PC-3 (cell line): ENCODE measurements around the gene NECAB2. TPM values are rescaled to one million over a fixed set of nuclear protein-coding genes. Genes with fewer than 3 reads are reported as not detected.

ENCODE experiments used
- ATAC-seq: fragments of 200-7000 bp; cut with Tn5 transposase; 2 replicates; pipeline ENCODE4 v1.9.1; 2020; ENCODE audit warnings: mild to moderate bottlenecking, moderate library complexity
- BruUV-seq: library from RNA; stranded (reverse); fragments of 400-500 nt; replicated peaks from 2 replicates; lab custom pipeline; 2021; lab: Mats Ljungman, UMichigan
- CTCF ChIA-PET: fragments of 300-600 bp; sonication (Branson Sonifier 250); formaldehyde crosslinking; loops from one replicate; lab custom pipeline; 2022; ENCODE audit warnings: antibody characterized with exemption; lab: Charles Lee
- POLR2A ChIA-PET: fragments of 300-600 bp; sonication (Branson Sonifier 250); formaldehyde crosslinking; loops from one replicate; lab custom pipeline; 2022; ENCODE audit warnings: antibody characterized with exemption; ENCODE audit not compliant: unreplicated experiment; lab: Charles Lee
- DNase-seq: peaks from one replicate; pipeline ENCODE4 v3.0.0-alpha.2; 2015
- H2AFZ ChIP-seq: fragments of 300-600 bp; sonication (generic); 2 replicates; pipeline ENCODE4 v1.6.0; 2016; ENCODE audit warnings: antibody characterized with exemption, low read length
- H3F3A ChIP-seq: fragments of 300-600 bp; sonication (generic); one replicate; pipeline ENCODE4 v1.6.0; 2017; ENCODE audit warnings: antibody characterized with exemption, low read length, control low read depth, mild to moderate bottlenecking; ENCODE audit not compliant: unreplicated experiment
- H3K27ac ChIP-seq: fragments of 300-600 bp; sonication (generic); 2 replicates; pipeline ENCODE4 v1.5.1; 2016; ENCODE audit warnings: mild to moderate bottlenecking, low read length
- H3K27me3 ChIP-seq: fragments of 300-600 bp; sonication (generic); 2 replicates; pipeline ENCODE4 v1.6.1; 2016; ENCODE audit warnings: low read length, mixed read lengths
- H3K36me3 ChIP-seq: fragments of 300-600 bp; sonication (generic); 2 replicates; pipeline ENCODE4 v1.6.1; 2016; ENCODE audit warnings: low read depth, mixed run types, low read length, mixed read lengths
- H3K4me1 ChIP-seq: fragments of 300-600 bp; sonication (generic); 2 replicates; pipeline ENCODE4 v1.5.1; 2016; ENCODE audit warnings: low read length; ENCODE audit not compliant: insufficient read depth
- H3K4me2 ChIP-seq: fragments of 300-600 bp; sonication (generic); 2 replicates; pipeline ENCODE4 v1.6.0; 2016; ENCODE audit warnings: low read length
- H3K4me3 ChIP-seq: fragments of 300-600 bp; sonication (generic); 2 replicates; pipeline ENCODE4 v1.5.1; 2016; ENCODE audit warnings: mild to moderate bottlenecking, low read length, mixed read lengths
- H3K79me2 ChIP-seq: fragments of 300-600 bp; sonication (generic); 2 replicates; pipeline ENCODE4 v1.6.1; 2017; ENCODE audit warnings: low read length, mixed read lengths
- H3K9ac ChIP-seq: fragments of 300-600 bp; sonication (generic); 2 replicates; pipeline ENCODE4 v1.6.0; 2016; ENCODE audit warnings: mild to moderate bottlenecking, low read length
- H3K9me2 ChIP-seq: fragments of 300-600 bp; sonication (generic); replicated peaks from 2 replicates; pipeline ENCODE4 v1.6.1; 2016; ENCODE audit warnings: mixed run types, low read length, mixed read lengths
- H3K9me3 ChIP-seq: fragments of 300-600 bp; sonication (generic); 2 replicates; pipeline ENCODE4 v1.6.1; 2016; ENCODE audit warnings: low read length, mixed read lengths
- H4K20me1 ChIP-seq: fragments of 300-600 bp; sonication (generic); 2 replicates; pipeline ENCODE4 v1.6.1; 2016; ENCODE audit warnings: low read length, mixed read lengths
- EZH2 ChIP-seq: fragments of 300-600 bp; sonication (generic); IDR thresholded peaks from one replicate; pipeline ENCODE4 v1.6.1; 2017; ENCODE audit warnings: antibody characterized with exemption, mild to moderate bottlenecking, low read length; ENCODE audit not compliant: unreplicated experiment
- EZH2phosphoT487 ChIP-seq: fragments of 300-600 bp; sonication (generic); IDR thresholded peaks from 2 replicates; pipeline ENCODE4 v1.6.1; 2018; ENCODE audit warnings: mild to moderate bottlenecking, antibody characterized with exemption, low read length, borderline replicate concordance
- intact Hi-C: fragments of 100-400 bp; cut with micrococcal nuclease; formaldehyde crosslinking; loops from 2 replicates; pipeline ENCODE4 v1.9.0; 2023
- total RNA-seq: library from RNA; depleted of rRNA; stranded (reverse); fragments of >200 nt; gene quantifications from 2 replicates; pipeline ENCODE4 v1.2.3, GENCODE V29; 2014
- TF ChIP-seq, protein P1 (sequence below): fragments of 300-600 bp; sonication (generic); conservative IDR thresholded peaks from 2 replicates; pipeline ENCODE4 v1.5.1; 2017; ENCODE audit warnings: antibody characterized with exemption, low read depth, mild to moderate bottlenecking, low read length

NECAB2 gene
- total RNA-seq, 1 experiment from 2014 or later, result 0.22 TPM

- POLR2A ChIA-PET, result no interaction called here
Measured at GRCh38 chr16:83958846-83959565, 9.0 kb upstream of the NECAB2 start.

GRCh38 chr16:83959656-83960434, 8.2 kb upstream of the NECAB2 start:
- Histone ChIP-seq H3K4me2 (no peak overlapping the region), H3K79me2 (peaks cover 5% of the 10 kb centered on the region), H3F3A (no peaks in the 10 kb centered on the region), H2AFZ (no peak overlapping the region), H3K4me3 (no peak overlapping the region), H3K27ac (no peak overlapping the region), H3K36me3 (no peaks in the 10 kb centered on the region; the same call in 1 of the 2 replicates), H3K9ac (no peak overlapping the region), H3K9me3 (no peaks in the 10 kb centered on the region), H3K9me2 (no peaks in the 10 kb centered on the region), H4K20me1 (no peaks in the 10 kb centered on the region), H3K4me1 (peaks cover 2% of the 10 kb centered on the region), H3K27me3 (no peaks in the 10 kb centered on the region)
- TF ChIP-seq EZH2phosphoT487 (no peak), EZH2 (no peak)
- TF ChIP-seq, protein P1, sequence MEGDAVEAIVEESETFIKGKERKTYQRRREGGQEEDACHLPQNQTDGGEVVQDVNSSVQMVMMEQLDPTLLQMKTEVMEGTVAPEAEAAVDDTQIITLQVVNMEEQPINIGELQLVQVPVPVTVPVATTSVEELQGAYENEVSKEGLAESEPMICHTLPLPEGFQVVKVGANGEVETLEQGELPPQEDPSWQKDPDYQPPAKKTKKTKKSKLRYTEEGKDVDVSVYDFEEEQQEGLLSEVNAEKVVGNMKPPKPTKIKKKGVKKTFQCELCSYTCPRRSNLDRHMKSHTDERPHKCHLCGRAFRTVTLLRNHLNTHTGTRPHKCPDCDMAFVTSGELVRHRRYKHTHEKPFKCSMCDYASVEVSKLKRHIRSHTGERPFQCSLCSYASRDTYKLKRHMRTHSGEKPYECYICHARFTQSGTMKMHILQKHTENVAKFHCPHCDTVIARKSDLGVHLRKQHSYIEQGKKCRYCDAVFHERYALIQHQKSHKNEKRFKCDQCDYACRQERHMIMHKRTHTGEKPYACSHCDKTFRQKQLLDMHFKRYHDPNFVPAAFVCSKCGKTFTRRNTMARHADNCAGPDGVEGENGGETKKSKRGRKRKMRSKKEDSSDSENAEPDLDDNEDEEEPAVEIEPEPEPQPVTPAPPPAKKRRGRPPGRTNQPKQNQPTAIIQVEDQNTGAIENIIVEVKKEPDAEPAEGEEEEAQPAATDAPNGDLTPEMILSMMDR, result no peak
- no TSS peak for BruUV-seq
- ATAC-seq (no peak), DNase-seq (no peak)
- POLR2A ChIA-PET, result no interaction called here
- CTCF ChIA-PET, result no interaction called here
- intact Hi-C loops, result loop anchor here (5.0 kb wide), 2 partner anchors 102 to 217 kb away; no protein-coding TSS in a partner anchor

More at GRCh38 chr16:83958846-83959565, 9.0 kb upstream of the NECAB2 start:
- H3K27me3 ChIP-seq, result no peaks in the 10 kb centered on the region
- H3K9me3 ChIP-seq, result no peaks in the 10 kb centered on the region
- H3K36me3 ChIP-seq, result no peaks in the 10 kb centered on the region; the same call in 1 of the 2 replicates
- peaks cover 9% of the 10 kb centered on the region for H3K4me1 ChIP-seq
- ATAC-seq (no peak), DNase-seq (no peak)
- H3K9ac ChIP-seq, result no peak overlapping the region
- CTCF ChIA-PET, result interaction anchor here (0.5 kb wide), 1 partner anchor 107 kb away, joined by 4 read pairs; no protein-coding TSS in a partner anchor
- H3K9me2 ChIP-seq, result no peaks in the 10 kb centered on the region
- no peak overlapping the region for H3K27ac ChIP-seq
- peaks cover 14% of the 10 kb centered on the region for H3K79me2 ChIP-seq
- no peak overlapping the region for H2AFZ ChIP-seq
- H3K4me3 ChIP-seq, result no peak overlapping the region
- BruUV-seq, result no TSS peak
- H4K20me1 ChIP-seq, result no peaks in the 10 kb centered on the region
- TF ChIP-seq, protein P1, result no peak
- TF ChIP-seq EZH2, result no peak
- TF ChIP-seq EZH2phosphoT487, result no peak
- intact Hi-C loops, result loop anchor here (5.0 kb wide), 2 partner anchors 103 to 218 kb away; no protein-coding TSS in a partner anchor
- no peak overlapping the region for H3K4me2 ChIP-seq
- no peaks in the 10 kb centered on the region for H3F3A ChIP-seq
